HFF-Myc (cell line): ENCODE data around the gene SBNO2.

Experiments used
- DNase-seq: peaks from one replicate; pipeline ENCODE4 v3.0.0-alpha.2; 2011; ENCODE audit warnings: low read depth; ENCODE audit errors: extremely low read depth
- H3K4me3 ChIP-seq: replicated peaks from 2 replicates; pipeline ENCODE4 v1.5.1; 2011; ENCODE audit warnings: low read depth, mild to moderate bottlenecking, control low read depth, low read length
- CTCF ChIP-seq: IDR thresholded peaks from 2 replicates; pipeline ENCODE4 v1.5.1; 2012; ENCODE audit warnings: mild to moderate bottlenecking, low read depth, low read length, control low read depth; ENCODE audit errors: missing control alignments

The SBNO2 gene

GRCh38 chr19:1166872-1167573 is 7.0 kb downstream of the SBNO2 start:
- DNase-seq, result no peak
- H3K4me3 ChIP-seq, result no peak overlapping the region
- TF ChIP-seq CTCF, result no peak

GRCh38 chr19:1164684-1165531 is 9.2 kb downstream of the SBNO2 start:
- DNase-seq, result no peak
- no peak for TF ChIP-seq CTCF
- H3K4me3 ChIP-seq, result no peak overlapping the region

GRCh38 chr19:1163934-1164683 is 10.0 kb downstream of the SBNO2 start:
- TF ChIP-seq CTCF, result no peak
- H3K4me3 ChIP-seq, result no peak overlapping the region
- DNase-seq, result no peak

GRCh38 chr19:1163283-1163933 is 10.7 kb downstream of the SBNO2 start:
- no peak overlapping the region for H3K4me3 ChIP-seq

GRCh38 chr19:1162404-1163282 is 11.4 kb downstream of the SBNO2 start:
- no peak overlapping the region for H3K4me3 ChIP-seq
- no peak for DNase-seq
- no peak for TF ChIP-seq CTCF

More at GRCh38 chr19:1163283-1163933, 10.7 kb downstream of the SBNO2 start:
- TF ChIP-seq CTCF, result no peak
- DNase-seq, result no peak
